Globus pallidus (tissue), 1 donor: ENCODE results near the gene TANC1.

Experiments used
- DNase-seq: peaks from one replicate; pipeline ENCODE4 v3.0.0-alpha.2; 2015; ENCODE audit warnings: low spot score

TANC1 gene

GRCh38 chr2:159063677-159064076 lies 95.2 kb downstream of the TANC1 start:
- DNase-seq, result no peak

GRCh38 chr2:159064446-159065301 lies 96.2 kb downstream of the TANC1 start:
- DNase-seq, result no peak

GRCh38 chr2:159065313-159065712 lies 96.9 kb downstream of the TANC1 start:
- DNase-seq, result no peak

GRCh38 chr2:159065891-159066290 lies 97.5 kb downstream of the TANC1 start:
- DNase-seq, result no peak

- no peak for DNase-seq
These were observed 98.2 kb downstream of the TANC1 start for GRCh38 chr2:159066541-159067156.

GRCh38 chr2:159067971-159068370 lies 99.5 kb downstream of the TANC1 start:
- no peak for DNase-seq

GRCh38 chr2:159069229-159069628 lies 100.8 kb downstream of the TANC1 start:
- no peak for DNase-seq

GRCh38 chr2:159070235-159070634 lies 101.8 kb downstream of the TANC1 start:
- no peak for DNase-seq

- no peak for DNase-seq
These were observed 102.9 kb downstream of the TANC1 start for GRCh38 chr2:159071190-159071915.

- DNase-seq, result no peak
These were observed 104.4 kb downstream of the TANC1 start for GRCh38 chr2:159072795-159073194.

- no peak for DNase-seq
These were observed 104.8 kb downstream of the TANC1 start for GRCh38 chr2:159073256-159073655.

GRCh38 chr2:159074605-159075004 lies 106.2 kb downstream of the TANC1 start:
- no peak for DNase-seq

GRCh38 chr2:159075727-159076126 lies 107.3 kb downstream of the TANC1 start:
- no peak for DNase-seq

GRCh38 chr2:159076241-159076640 lies 107.8 kb downstream of the TANC1 start:
- no peak for DNase-seq

- no peak for DNase-seq
These were observed 109.4 kb downstream of the TANC1 start for GRCh38 chr2:159077869-159078268.

GRCh38 chr2:159078443-159078842 lies 110.0 kb downstream of the TANC1 start:
- DNase-seq, result no peak

- no peak for DNase-seq
These were observed 112.2 kb downstream of the TANC1 start for GRCh38 chr2:159080641-159081040.

- no peak for DNase-seq
These were observed 113.7 kb downstream of the TANC1 start for GRCh38 chr2:159082119-159082518.

- no peak for DNase-seq
These were observed 116.2 kb downstream of the TANC1 start for GRCh38 chr2:159084384-159085370.

GRCh38 chr2:159086342-159086741 lies 117.9 kb downstream of the TANC1 start:
- DNase-seq, result no peak

GRCh38 chr2:159086826-159087225 lies 118.4 kb downstream of the TANC1 start:
- no peak for DNase-seq

- no peak for DNase-seq
These were observed 120.5 kb downstream of the TANC1 start for GRCh38 chr2:159088906-159089305.
